Adipose tissue (tissue), 3 donors: Measurements from ENCODE around the gene RPS27L. TPM values are rescaled to one million over a fixed set of nuclear protein-coding genes. Genes with fewer than 3 reads are reported as not detected.

Experiments used
- H3K27ac ChIP-seq: one replicate; pipeline ENCODE4 v1.5.1; 2013; ENCODE audit warnings: low read depth, low read length
- WGBS, 3 donors: extraction: QIAGEN DNeasy Blood & Tissue Kit; methylation state at CpG; one replicate each; pipeline ENCODE4 v1.1.7; 2013; 5-methylcytosine and 5-hydroxymethylcytosine counted together
- polyA plus RNA-seq, 3 donors: library from polyadenylated mRNA; stranded (reverse); fragments of 200-250 nt; gene quantifications; one replicate each; pipeline ENCODE4 v1.2.3, GENCODE V29; 2013
- donor health status: healthy with polysubstance abuse.
- donor health status: Bipolar disorder and iron deficiency.
- donor health status: healthy.

The RPS27L gene
- 100 to 1,000 TPM in 2 of 3 donors, 10 to 100 TPM in 1; 87.0 to 189 (median 113) TPM for polyA plus RNA-seq

DNA sequence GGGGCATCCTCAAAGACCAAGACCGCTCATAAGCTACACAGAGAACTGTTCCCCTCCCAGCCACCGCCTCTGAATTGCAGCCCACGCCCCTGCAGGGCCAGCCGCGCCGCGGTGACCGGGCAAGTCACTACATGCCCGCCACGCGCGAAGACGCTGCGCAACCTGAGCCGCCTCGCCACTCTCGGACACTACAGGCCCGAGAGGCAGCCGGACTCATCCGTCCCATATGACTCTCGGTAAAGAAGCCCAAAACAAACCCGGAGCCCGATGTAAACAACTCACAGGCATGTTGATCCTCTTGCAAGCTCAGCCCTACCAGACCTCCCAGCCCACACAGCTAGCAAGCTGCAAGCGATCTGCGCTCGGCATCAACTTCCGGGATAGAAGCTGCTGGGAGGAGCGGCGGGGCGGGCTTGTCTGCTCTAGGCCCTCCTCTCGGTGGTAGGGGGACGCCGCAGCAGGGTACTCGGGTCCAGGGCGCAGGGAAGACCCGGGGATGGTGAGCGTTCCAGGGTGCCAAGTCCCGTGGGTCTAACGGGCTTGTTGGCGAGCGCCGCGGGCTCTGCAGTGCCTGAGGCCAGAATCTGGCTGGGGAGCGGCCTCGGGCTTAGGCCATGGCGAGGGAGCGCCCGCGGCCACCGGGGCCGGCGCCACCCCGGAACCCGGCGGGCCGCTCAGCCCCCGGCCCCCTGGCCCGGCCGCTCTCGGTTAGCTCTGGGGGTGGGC, at the start of gene RPS27L:
RPS27L (minus strand) TSS at position 360 of the 726 bp plus-strand sequence; CDS start at position 288, 72 bp downstream.
- 0 to 1% (median 1%) methylated on average over 59 to 60 of the region's 60 CpGs for WGBS, 3 donors
- peak within 1 kb of the TSS; percentile 4 for H3K27ac ChIP-seq

DNA sequence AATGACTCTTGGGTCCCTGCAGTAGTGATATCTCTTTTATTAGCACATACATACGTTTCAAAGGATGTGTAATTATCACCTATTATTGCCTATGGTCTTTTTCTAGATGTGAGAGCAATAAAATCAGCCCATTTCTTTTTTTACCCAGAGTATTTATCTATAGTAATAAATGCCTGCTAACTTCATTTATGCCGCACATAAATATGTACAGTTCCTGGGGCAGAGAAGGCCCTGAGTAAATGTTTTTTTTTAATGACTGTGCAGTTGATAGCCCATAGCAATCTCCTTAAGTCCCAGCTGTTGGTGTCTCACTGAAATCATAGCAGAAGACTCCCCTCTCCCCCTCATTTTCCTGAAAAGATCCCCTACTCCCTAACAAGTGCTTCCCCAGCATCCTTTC, 48.8 kb upstream of the RPS27L start:
- 87 to 93% (median 92%) methylated on average over 2 of the region's 2 CpGs for WGBS, 3 donors
- no peak overlapping the region for H3K27ac ChIP-seq

- WGBS, 3 donors = 66 to 85% (median 74%) methylated on average over 9 of the region's 9 CpGs
- no peak overlapping the region for H3K27ac ChIP-seq
Measured at GRCh38 chr15:63203451-63204090, 46.3 kb upstream of the RPS27L start.

DNA sequence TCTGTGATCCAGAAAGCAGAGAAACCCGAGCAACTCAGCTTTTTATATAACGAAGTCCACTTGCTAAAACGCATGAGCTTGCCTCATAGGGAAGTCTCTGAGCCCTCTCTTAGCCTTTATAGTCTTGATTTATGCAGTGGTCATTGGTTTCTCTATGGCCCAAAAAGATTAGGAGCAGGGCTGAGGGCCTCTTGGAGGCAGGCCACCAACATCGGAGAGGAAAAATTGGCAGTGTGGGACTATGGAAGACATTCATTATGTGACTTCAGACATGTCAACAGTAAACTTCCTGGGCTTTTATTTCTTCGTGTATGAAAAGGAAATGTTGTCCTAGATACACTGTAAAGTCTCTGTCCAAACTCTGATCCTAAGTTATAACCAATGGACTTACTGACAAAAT, 45.6 kb upstream of the RPS27L start:
- WGBS, 3 donors = 44 to 63% (median 48%) methylated on average over 5 of the region's 5 CpGs
- no peak overlapping the region for H3K27ac ChIP-seq

DNA sequence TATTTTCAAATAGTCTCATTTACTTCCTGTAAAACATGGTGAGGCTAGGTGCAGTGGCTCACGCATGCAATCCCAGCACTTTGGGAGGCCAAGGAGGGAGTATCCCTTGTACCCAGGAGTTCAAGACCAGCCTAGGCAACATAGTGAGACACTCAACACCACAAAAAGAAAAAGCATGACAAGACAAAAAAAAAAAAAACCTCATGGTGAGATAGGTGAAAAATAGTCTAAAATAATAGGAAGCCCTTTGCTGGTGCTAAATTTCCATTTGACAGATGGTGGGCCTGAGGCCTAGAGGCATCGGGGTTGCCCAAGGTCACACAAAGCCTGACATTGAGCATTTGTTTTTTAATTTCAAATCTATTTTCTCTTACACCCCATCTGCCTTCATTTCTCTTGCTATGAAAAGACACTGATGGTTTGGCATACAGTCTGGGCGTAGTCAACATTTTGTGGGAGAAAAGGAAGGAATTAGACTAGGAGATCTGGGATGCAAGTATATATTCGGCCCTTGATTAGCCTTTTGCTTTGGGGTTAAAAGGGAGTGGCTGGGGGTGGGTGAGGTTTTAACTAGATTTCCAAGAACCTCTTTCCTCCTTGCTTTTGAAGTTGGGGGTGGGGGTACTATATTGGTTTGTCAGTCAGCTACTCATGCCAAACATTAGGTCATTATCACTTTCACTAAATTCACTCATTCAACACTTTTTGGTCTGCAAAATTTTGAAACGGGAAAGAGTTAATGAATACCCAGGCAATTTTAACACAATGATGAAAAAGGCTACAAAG, 43.4 kb upstream of the RPS27L start:
- WGBS, 3 donors = 84 to 93% (median 91%) methylated on average over 5 of the region's 5 CpGs
- no peak overlapping the region for H3K27ac ChIP-seq

DNA sequence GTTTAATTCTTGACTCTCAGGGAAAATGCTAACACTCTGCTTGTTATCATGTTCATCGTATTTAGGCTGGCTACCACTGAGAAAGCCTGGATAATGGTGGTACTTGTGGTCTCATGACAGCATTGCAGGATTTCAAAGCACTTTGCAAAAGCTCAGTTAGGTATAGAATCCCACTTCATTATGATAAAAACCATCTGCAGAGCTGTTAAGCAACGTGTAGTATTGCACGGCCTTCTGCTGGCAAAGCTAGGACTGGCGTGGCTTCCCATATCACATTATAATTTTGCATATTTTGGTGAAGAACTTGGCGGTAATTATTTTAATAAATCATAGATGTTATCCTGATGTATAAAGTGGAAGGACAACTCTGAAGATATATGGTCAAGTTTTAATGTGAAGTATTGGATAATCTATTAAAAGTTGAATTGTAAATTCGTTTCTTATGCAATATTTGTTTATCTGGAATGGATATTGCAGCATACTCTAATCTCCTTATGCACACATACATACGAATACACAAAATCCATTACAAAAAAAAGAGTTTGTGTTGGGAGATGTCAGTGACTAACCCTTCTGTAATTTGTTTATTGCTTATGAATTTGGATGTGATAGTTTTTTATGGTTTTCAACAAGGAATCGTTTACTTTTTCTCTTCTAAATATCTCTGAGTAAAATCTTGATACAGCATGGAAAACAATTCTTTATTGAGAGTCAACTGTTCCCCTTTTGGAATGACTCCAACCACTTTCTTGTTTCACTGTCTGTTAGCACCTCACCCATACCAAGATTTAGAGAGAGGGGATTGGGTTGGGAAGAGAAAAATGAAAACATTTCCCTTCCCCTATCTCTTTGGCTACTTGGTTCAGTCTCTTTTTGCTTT, 41.3 kb upstream of the RPS27L start:
- WGBS, 3 donors = 43 to 47% (median 46%) methylated on average over 8 of the region's 8 CpGs
- H3K27ac ChIP-seq = no peak overlapping the region

- 93 to 100% (median 100%) methylated on average over 1 of the region's 1 CpG for WGBS, 3 donors
- H3K27ac ChIP-seq = no peak overlapping the region
Measured at GRCh38 chr15:63197626-63198025, 40.3 kb upstream of the RPS27L start.

- 81 to 97% (median 88%) methylated on average over 1 of the region's 1 CpG for WGBS, 3 donors
- no peak overlapping the region for H3K27ac ChIP-seq
Measured at GRCh38 chr15:63196842-63197241, 39.6 kb upstream of the RPS27L start.

DNA sequence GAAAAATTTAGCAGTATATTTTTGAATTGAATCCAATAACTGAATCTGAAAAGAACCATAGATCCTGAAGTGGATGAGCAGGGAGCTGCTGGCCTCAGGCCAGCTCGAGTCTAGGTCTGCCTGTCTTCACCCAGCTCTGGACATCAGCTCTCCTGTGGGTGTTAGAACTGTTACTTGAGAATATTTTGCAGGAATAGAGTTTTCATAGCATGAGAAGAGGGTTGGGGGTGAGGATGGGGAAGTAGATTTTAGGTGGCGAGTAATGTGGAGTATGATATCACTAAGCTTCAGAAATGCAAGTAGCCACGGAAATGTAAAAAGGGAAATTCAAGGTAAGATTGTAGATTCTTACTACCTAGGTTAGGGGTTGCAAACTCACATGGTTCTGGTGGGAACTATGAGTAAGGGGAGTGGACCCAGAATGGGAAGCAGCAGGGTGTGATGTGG, 38.3 kb upstream of the RPS27L start:
- WGBS, 3 donors = 54 to 90% (median 59%) methylated on average over 3 of the region's 3 CpGs
- H3K27ac ChIP-seq = no peak overlapping the region

- WGBS, 3 donors = 52 to 64% (median 59%) methylated on average over 4 of the region's 4 CpGs
- H3K27ac ChIP-seq = no peak overlapping the region
Measured at GRCh38 chr15:63194880-63195568, 37.7 kb upstream of the RPS27L start.

- no peak overlapping the region for H3K27ac ChIP-seq
- 62 to 87% (median 70%) methylated on average over 4 of the region's 4 CpGs for WGBS, 3 donors
Measured at GRCh38 chr15:63194302-63194701, 37.0 kb upstream of the RPS27L start.

DNA sequence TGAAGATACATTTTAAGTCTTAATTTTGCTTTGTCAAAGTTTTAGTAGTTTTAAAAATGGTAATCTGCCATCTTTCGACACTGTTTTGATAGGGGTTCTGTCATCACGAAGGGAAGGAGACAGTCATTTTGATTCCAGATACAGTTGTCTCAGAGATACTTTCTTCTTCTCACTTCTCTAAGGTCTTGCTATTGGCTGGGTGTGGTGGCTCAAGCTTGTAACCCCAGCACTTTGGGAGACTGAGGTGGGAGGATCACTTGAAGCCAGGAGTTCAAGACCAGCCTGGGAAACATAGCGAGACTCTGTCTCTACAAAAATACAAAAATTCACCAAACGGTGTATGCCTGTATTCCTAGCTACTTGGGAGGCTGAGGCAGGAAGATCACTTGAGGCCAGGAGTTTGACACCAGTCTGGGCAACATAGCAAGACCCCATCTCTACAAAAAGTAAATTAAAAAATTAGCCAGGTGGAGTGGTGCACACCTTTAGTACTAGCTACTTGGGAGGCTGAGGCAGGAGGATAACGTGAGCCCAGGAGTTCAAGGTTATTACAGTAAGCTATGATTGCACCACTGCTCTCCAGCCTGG, 35.4 kb upstream of the RPS27L start:
- no peak overlapping the region for H3K27ac ChIP-seq
- WGBS, 3 donors = 81 to 91% (median 83%) methylated on average over 5 of the region's 5 CpGs

DNA sequence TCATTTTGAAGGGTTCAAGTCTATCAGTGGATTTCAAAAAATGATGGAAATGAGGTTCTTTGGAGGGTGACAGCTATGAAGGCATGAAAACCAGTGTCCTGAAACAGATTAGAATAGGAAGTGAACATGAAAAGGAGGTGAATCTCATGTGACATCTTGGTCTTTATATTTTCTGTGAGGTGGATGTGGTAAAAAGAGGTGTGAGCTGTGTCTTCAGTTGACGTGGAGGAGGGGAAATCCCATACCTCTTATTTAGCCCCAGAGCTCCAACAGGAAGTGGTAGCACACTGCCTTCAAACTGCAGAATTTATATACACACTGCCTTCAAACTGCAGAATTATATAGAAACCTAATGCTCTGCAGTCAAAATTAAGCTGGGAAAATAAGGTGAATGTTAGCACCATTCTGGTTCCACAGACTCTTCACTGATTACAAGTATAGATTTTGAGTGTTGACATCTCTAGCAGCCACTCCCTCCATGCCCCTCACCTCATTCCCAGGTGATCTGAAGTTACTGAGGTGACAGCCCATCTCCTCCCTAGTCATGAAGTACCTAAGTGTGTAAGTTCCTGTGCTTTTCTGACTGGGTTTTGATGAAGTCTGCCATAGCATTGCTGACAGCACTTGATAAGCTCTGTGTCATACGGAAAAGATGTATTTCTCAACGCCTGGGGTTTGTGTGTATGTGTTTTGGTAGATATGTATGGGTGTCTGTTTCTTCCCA, 34.8 kb upstream of the RPS27L start:
- WGBS, 3 donors = 42 to 77% (median 48%) methylated on average over 3 of the region's 3 CpGs
- H3K27ac ChIP-seq = no peak overlapping the region

GRCh38 chr15:63190769-63191649, 33.7 kb upstream of the RPS27L start:
- 31 to 56% (median 37%) methylated on average over 3 of the region's 3 CpGs for WGBS, 3 donors
- H3K27ac ChIP-seq = no peak overlapping the region

DNA sequence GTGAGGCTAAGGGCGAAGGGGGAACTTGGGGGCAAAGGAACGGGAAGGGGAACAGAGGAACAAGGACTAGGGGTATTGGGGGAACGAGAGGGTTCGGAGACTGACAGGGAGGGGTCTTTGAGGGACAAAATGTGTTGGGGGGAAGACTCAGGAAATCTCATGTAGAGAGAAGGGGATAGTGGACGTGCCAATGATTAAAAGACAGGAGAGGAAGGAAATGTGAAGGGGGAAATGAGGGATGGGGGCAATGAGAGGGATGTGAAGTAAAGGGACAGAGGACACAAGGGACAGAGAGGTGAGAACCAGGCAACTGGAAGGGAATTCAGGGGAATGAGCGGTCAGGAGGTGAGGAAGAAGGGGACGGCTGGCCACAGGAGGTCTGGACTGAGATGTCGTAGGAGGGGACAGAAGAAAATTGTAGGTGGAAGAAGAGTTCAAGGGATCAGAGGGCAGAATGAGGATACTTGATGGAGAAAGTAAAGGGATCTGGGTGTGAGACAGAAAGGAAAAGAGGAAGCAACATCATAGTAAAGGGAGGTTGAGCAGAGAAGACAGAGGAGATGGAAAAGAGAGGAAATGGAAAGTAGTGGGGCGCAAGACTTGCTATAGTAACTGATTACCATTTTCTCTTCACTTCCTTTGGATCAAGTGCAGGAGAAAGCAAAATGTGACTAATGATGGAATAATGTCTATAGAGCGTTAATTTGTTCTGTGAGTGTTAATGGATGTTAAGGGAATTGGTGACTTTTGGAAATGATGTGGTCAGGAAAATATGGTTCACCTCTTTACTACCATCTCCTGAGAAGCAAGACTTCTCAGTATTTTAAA, 32.9 kb upstream of the RPS27L start:
- WGBS, 3 donors = 7 to 20% (median 8%) methylated on average over 10 of the region's 10 CpGs
- H3K27ac ChIP-seq = peak overlapping the region; percentile 55
